HK-2 (cell line): Measurements from ENCODE around the gene ARHGAP20.

Source experiments
- DNase-seq: peaks from one replicate; pipeline ENCODE4 v3.0.0-alpha.2; 2018; ENCODE audit not compliant: unreplicated experiment

Gene ARHGAP20, protein sequence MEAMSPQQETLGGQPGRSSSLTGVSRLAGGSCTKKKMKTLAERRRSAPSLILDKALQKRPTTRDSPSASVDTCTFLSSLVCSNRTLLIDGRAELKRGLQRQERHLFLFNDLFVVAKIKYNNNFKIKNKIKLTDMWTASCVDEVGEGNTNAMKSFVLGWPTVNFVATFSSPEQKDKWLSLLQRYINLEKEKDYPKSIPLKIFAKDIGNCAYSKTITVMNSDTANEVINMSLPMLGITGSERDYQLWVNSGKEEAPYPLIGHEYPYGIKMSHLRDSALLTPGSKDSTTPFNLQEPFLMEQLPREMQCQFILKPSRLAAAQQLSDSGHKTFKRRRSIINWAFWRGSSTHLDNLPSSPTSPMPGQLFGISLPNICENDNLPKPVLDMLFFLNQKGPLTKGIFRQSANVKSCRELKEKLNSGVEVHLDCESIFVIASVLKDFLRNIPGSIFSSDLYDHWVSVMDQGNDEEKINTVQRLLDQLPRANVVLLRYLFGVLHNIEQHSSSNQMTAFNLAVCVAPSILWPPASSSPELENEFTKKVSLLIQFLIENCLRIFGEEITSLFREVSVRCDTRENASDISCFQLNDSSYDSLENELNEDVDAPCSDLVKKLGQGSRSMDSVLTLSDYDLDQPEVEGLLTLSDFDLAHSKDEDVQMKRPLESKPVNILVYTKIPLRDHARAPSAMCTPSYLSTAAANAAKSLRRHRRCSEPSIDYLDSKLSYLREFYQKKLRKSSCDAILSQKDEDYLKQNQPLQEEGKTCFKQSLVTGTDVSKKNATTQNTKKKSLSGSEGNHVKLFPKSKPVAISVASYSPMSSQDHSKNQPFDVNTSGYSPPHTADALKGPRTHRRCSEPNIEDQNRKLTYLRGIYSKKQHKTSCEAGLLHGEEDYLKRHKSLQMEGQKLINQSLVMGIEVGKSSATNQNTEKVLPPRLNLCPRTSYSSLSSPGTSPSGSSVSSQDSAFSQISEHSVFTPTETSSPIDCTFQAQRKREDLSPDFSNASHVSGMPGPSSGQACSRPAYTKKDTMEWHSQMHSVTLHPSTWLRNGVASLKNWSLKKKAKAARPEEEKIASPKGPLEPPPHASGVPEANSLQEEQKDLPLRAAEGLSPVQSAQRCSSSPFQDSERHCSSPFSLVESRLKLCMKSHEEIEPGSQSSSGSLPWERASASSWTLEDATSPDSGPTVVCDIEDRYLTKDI

DNA sequence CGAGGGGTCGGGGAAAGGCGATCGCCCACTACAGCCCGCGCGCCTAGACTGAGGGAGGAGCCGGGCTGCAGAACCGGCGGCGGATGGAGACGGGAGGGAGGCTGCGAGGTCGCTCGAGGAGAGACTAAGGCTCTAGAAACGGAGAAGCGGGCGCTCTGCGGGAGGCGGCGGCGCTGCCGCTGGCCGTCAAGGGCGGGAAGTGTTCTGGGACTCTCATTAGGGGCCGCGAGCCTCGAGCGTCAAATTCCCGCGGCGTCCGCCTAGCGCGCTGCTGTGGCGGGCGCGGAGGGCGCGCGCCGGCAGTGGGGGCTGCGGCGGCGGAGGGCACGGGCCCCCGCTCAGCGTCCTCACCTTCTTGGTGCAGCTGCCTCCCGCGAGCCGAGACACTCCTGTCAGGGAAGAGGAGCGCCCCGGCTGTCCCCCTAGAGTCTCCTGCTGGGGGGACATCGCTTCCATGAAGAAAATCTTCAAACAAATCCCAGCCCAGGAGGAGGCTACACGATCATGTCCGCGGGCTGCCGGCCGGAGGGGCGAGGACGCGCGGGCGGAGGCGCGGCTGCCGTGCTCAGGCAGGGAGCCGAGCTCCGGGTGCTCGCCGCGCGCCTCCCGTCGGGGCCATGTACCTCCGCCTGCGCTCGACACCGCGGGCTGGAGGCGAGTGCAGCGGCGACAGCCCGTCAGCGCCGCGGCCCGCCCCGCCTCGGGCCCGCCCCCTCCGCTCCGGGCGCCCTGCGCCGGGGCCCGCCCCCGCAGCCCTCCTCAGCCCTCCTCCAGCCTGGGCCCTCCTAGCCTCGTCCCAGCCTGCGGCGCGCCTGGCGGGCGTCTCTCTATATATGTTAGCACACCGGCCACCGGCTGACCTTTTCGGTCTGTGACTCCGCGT is at the start of gene ARHGAP20:
Gene ARHGAP20 (minus strand): TSS at position 662 of the 883 bp plus-strand sequence. CDS start 206 bp downstream, at position 456.
- DNase-seq = peak; percentile 44

DNA sequence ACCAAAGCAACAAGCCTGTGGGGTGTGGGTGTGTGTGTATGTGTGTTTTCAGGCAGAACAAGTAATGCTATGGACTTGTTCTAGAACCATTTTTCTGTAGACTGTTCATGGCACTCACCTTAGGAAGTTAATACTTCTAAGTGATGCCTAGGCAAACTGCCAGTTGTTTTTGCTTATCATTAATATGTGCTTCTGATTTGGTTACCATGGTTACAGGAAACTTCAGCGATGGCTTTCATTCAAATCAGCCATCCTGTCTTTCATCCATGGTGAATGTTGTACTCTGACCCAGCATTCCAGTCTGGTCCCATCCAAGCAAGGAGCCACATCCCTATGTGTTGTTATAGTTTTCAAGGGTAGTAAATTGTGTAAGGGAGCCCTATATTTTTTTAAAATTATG is 49.8 kb upstream of the ARHGAP20 start:
- no peak for DNase-seq

DNA sequence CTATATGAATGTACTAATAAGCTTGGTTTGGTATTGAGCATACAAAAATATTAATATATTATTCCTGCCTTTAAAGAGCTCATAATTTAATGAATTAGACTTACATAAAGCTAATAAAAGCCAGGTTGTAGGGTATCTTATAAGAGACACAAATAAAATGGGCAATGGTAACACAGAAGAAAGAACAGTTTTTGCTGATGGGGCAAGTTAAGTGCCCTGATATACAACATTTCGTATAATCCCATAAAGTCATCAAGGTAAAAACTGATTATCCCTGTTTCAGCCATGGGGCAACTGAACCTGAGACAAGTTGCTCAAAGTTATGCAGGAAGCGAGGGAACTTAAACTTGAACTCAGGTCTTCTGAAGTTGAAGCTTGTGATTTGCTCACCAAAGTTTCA is 48.9 kb upstream of the ARHGAP20 start:
- no peak for DNase-seq

DNA sequence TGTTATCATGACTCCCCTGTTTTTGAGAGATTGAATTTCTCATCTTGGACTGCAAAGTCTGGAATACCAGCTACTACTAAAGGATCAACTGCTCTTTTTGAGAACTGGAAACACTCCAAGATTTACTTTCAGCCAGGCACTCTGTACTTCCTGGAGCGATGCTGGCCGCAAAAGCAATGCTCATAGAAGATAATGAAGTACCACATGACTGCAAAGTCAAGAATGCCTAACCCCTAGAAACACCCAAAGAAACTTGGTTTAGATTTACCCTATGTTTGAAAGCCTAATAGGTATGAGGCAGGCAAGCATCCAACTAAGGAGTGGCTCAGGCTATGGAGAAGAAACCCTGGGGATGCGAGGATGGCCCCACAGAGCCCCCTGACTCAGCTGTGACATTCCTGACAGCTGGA is 47.7 kb upstream of the ARHGAP20 start:
- DNase-seq = no peak

DNA sequence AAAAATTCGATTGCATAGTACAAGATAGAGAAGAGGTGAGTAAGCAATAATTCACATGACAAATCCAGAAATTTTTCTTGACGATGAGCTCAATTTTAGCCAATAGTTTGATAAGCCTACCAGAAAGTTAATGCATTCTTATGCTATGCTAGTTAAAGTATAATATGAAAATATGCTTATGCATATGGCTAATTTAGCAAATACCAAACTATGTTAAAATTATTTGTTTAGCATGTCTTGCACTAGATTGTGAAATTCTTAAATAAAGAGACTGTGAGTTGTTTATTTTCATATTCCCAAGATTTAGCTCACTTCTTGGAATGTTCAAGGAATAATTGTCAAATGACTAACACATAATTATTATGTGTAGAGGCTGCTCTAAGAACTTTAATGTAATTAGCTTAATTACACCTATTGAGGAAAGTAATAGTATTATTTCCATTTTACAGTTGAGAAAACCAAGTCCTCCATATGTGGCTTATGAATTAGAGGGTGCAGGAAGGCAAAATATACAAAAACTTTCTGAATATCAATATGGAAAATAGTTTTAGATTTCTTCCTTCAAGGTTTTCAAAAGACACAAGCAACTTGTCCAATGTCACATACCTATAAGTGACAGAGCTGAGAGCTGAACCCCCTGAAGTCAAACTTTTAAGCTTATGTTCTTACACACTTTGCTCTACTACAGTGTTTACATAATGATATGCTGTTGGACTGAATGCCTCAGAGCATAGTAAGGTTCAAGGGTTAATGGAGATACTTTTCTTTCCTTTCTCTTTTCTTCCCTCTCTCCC is 45.9 kb upstream of the ARHGAP20 start:
- no peak for DNase-seq

DNA sequence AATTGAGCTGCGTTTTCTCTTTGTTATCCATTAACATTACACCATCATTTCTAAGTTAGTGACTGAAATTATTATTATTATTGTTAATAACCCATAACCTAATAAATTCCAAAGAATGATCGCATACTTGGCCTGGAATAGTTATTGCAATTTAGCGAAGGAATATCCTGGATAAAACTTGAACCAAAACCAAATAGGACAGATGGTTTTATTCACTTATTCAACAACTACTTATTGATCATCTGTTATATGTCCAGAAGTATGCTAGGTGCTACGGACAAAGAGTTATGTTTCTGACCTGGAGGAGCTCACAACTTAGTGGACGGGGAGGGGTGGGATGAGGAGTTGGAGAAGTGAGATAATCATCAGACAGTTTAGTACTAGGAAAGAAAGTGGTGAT is 44.8 kb upstream of the ARHGAP20 start:
- no peak for DNase-seq

DNA sequence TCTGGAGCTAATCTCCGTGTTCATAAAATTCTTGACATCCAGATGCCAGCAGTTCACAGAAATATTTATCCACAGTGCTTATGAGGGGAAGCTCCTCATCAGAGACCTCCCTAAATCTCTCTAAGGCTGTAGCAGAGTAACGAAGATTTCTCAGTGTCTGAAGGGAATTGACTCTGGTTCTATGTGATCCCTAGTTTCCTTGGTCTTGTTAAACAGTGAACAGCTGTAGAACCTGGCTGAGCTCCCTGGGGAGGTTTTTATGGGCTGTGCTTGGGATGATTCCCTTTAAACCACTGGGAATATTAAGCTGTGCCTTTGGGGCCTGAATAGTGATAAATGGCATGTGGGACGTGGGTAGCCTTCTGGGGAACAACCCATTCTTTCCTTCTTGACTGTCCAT is 43.7 kb upstream of the ARHGAP20 start:
- no peak for DNase-seq

DNA sequence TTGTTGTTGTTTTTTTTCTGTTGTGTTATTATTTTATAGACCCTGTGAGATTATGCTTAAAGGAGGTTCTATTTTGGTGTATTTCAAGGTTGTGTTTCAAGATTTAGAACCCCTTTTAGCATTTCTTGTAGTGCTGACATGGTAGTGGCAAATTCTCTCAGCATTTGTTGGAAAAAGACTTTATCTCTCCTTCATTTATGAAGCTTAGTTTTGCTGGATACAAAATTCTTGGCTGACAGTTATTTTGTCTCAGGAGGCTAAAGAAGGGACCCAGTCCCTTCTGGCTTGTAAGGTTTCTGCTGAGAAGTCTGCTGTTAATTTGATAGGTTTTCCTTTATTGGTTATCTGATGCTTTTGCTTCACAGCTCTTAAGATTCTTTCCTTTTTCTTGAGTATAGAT is 40.7 kb upstream of the ARHGAP20 start:
- DNase-seq = no peak

DNA sequence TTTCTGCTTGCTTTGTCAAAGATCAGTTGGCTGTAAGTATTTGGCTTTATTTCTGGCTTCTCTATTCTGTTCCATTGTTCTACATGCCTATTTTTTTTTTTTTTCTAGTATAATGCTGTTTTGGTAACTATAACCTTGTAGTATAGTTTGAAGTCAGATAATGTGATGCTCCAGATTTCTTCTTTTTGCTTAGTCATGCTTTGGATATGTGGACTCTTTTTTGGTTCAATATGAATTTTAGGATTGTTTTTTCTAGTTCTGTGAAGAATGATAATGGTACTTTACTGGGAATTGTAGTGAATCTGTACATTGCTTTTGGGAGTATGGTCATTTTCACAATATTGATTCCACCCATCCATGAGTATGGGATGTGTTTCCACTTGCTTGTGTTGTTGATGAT is 37.9 kb upstream of the ARHGAP20 start:
- DNase-seq = no peak

DNA sequence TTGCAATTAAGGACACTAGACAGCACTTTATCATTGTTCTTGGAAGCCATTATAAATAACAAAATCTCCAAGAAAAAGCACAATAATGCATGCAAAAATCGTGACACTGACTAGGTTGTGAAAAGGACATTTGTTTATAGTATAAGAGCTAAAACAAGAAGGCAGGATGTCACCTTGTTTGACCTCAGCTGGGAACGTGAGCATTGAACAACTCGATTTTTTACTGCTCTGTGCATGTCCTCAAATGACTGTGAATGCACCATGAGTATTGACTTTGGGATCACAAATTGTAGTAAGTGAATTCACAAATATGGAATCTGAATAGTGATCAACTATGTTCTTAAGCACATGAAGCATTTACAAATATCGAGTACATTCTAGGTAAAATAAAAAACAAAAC is 35.3 kb upstream of the ARHGAP20 start:
- no peak for DNase-seq

DNA sequence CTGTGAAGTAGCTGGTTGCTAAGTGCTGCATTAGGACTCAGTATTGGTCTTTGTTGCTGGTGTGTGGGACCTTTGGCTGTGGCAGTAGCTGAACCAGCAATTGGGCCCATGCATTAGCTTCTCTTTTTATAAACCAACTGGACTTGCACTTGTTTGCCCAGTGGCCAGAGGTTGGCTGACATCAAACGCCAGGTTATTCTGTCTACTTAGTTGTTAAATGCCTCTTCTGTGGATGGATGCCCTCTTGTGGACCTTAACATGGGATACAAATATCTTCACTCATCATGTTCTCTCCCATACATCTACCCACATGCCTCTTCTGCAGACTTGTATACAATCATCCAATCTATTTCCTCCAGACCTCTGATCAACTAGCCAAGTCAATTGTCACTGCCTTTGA is 26.4 kb upstream of the ARHGAP20 start:
- DNase-seq = no peak

DNA sequence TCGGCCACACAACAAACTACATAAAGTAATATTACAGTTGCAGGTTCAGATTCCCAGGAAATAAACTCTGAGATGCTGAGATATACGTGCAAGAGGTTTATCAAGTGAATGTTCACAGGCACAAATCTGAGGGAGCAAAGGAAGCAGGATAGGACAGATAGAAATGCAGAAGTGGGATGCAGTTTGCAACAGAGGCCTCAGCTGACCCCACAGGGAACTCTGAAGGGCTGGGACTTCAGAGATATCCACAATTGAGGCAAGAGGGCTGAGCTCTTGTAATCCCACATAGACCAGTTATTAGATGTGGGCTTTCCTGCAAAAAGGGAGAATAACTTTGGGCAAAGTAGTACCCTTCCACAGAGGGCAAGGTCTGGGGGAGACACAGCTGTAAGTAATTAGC is 25.4 kb upstream of the ARHGAP20 start:
- no peak for DNase-seq

DNA sequence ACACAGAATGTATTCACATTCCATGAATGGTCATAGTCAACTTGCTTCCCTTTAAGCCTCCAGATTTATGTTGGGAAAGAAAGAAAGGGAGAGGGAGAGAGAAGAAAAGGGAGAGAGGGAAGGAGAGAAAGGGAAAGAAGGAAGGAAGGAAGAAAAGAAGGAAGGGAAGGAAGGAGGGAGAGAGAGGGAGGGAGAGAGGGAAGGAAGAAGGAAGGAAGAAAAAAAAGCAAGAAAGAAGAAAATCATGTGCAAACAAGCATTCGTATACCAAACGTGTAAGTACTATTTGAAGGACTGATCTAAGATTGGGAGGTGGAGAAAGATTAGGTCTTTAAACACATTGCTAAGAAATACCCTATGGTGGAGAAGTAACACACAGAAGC is 23.9 kb upstream of the ARHGAP20 start:
- DNase-seq = no peak

DNA sequence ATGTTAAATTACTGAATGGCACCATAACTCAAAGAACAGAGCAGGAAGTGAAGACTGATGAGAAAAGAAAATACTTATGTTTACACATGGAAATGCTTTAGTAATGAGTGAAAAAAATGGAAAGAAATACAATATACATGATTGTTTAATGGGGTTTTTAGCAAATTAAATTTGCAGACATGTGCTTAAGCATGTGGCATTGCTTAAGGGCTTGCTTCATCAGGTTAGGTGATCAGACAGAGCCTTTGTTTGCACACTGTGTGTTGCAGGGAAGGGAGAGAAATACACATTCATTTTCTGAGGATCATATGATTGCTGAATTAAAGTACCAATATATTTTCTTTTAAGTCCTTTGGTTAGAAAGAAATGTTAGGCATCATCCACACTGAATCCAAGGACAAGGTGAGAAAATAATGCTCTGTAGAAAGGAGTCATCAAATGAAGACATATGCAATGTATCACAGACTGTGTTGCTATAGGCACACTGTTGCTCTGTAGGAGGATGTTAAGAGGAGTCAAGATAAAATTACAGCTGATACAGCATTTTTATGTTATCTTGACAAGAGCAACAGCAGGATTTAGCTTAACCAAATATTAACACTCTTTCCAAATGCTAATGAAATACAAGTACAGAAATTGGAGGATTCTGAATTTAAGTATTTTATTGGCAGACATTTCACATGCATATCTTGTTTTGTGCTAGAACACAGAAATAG is 23.4 kb upstream of the ARHGAP20 start:
- no peak for DNase-seq

DNA sequence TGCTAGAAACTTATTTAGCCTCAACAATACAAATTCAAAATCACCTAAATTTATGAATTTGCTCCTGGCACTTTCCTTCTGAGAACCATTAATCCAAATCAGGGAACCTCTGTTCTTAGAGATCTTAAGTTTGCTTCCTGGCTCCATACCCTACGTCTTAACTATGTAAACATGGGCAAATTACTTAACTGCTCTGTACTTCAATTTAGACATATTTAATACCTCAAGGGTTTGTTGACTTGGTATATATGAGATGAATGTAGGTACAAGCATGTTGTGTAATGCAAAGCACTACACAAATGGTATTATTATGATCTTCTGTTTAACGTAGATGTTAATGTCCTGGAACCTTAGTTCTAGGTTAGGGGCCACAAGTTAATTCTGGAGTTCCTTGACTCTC is 22.6 kb upstream of the ARHGAP20 start:
- no peak for DNase-seq

DNA sequence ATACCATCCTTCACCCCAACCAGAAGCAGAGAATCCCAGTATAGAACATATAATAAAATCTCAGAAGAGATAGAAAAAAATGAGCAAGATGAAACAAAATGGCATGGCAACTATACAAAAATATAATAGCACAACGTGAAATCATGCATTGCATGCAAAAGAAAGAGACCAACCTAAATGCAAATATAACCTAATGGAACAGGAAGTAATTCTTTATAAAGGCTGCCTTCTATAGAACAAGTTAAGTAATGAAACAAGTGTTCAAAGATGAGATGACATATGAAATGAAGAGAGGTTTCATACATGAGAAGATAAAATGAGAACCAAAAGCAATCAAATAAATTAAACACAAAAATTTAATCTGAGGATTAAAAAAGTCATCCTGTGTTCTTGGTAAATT is 18.5 kb upstream of the ARHGAP20 start:
- DNase-seq = no peak

DNA sequence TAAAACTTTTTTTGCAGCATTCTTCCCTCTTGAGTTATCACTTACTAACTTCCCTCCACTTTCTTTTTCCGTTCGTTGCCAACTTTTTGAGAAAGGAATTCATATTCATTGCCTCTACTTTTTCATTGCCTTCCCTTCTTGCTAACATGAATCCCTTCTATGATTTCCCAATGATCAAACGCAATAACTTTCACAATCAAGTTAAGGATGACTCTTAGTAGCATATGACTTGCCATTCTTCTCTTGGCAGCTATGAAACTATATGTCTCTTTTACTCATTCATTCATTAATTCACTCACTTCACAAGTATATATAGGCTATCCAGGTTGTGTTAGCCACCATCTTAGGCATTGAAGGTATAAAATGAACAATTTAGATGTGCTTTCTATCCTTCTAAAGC is 16.6 kb upstream of the ARHGAP20 start:
- DNase-seq = no peak

DNA sequence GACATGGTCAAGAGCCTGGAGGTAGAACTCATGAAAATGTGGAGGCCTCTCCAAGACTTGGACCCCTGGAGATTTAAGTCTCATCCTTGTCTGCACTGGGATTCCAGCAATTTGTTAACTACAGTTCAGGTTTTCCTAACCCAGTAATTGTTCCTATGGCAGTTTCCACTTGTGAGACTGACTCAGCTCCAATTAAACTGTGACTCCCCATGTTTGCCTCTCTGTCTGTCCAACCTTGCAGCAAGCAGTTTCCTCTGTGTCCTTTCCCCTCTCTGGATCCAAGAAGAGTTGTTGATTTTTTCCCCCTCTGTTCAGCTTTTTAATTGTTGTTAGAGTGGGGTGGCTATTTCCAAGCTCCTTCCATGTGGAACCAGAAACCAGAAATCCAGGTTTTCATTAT is 16.2 kb upstream of the ARHGAP20 start:
- DNase-seq = no peak

DNA sequence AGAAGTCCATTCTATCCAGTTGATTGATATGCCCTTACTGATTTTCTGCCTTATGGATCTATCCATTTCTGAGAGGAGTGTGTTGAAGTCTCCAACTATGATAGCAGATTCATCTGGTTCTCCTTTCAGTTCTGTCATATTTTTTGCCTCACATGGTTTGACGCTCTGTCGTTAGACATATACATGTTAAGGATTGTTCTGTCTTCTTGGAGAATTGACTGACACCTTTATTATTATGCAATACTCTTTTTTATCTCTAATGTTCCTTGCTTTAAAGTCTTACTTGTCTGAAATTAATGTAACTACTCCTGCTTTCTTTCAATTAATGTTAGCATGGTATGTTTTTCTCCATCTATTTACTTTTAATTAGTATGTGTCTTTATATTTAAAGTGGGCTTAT is 12.1 kb upstream of the ARHGAP20 start:
- DNase-seq = no peak
